Ishikawa (cell line): Measurements from ENCODE around the gene ATF6.

Experiments used
- CEBPB ChIP-seq: IDR thresholded peaks from 2 replicates; pipeline ENCODE4 v1.6.1; 2012
- CREB1 ChIP-seq: IDR thresholded peaks from 2 replicates; pipeline ENCODE4 v1.6.1; 2012; ENCODE audit warnings: low read depth
- EGR1 ChIP-seq: IDR thresholded peaks from 2 replicates; pipeline ENCODE4 v1.6.1; 2012
- EP300 ChIP-seq: IDR thresholded peaks from 2 replicates; pipeline ENCODE4 v1.6.1; 2012; ENCODE audit warnings: borderline replicate concordance
- NFIC ChIP-seq: IDR thresholded peaks from 2 replicates; pipeline ENCODE4 v1.6.1; 2012
- RAD21 ChIP-seq: IDR thresholded peaks from 2 replicates; pipeline ENCODE4 v1.6.1; 2012; ENCODE audit warnings: low read depth
- TAF1 ChIP-seq: IDR thresholded peaks from 2 replicates; pipeline ENCODE4 v1.6.1; 2012; ENCODE audit warnings: low read depth, mild to moderate bottlenecking
- TEAD4 ChIP-seq: IDR thresholded peaks from 2 replicates; pipeline ENCODE4 v1.6.1; 2012
- YY1 ChIP-seq: IDR thresholded peaks from 2 replicates; pipeline ENCODE4 v1.6.1; 2012; ENCODE audit warnings: low read depth
- TF ChIP-seq, protein P1 (sequence below): IDR thresholded peaks from 2 replicates; pipeline ENCODE4 v1.6.1; 2012; ENCODE audit warnings: low read depth, mild to moderate bottlenecking
- TF ChIP-seq, protein P2 (sequence below): IDR thresholded peaks from 2 replicates; pipeline ENCODE4 v1.6.1; 2012
- TF ChIP-seq, protein P3 (sequence below): IDR thresholded peaks from 2 replicates; pipeline ENCODE4 v1.6.1; 2012

DNA sequence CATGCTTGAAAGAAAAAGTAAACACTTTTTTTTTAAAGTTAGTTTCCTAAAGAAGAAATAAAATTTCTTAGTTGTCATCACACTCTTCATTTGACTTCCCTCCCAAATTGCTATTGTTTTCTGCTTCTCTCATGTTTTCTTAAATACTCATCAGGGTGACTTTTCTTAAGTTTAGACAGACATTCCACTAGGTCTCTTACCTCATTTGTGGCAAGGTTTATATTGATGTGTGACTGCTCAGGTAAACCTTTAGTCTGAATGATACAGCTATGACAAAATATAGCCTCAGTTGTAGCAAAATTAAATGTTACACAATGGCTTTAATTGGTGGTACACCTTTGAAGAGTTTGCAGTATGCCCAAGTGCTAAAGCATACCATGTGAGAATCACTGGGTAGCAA lies 78.6 kb downstream of the ATF6 start:
- no peak for TF ChIP-seq CEBPB
- TF ChIP-seq TEAD4, result no peak
- TF ChIP-seq, protein P1, sequence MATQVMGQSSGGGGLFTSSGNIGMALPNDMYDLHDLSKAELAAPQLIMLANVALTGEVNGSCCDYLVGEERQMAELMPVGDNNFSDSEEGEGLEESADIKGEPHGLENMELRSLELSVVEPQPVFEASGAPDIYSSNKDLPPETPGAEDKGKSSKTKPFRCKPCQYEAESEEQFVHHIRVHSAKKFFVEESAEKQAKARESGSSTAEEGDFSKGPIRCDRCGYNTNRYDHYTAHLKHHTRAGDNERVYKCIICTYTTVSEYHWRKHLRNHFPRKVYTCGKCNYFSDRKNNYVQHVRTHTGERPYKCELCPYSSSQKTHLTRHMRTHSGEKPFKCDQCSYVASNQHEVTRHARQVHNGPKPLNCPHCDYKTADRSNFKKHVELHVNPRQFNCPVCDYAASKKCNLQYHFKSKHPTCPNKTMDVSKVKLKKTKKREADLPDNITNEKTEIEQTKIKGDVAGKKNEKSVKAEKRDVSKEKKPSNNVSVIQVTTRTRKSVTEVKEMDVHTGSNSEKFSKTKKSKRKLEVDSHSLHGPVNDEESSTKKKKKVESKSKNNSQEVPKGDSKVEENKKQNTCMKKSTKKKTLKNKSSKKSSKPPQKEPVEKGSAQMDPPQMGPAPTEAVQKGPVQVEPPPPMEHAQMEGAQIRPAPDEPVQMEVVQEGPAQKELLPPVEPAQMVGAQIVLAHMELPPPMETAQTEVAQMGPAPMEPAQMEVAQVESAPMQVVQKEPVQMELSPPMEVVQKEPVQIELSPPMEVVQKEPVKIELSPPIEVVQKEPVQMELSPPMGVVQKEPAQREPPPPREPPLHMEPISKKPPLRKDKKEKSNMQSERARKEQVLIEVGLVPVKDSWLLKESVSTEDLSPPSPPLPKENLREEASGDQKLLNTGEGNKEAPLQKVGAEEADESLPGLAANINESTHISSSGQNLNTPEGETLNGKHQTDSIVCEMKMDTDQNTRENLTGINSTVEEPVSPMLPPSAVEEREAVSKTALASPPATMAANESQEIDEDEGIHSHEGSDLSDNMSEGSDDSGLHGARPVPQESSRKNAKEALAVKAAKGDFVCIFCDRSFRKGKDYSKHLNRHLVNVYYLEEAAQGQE, result no peak
- TF ChIP-seq EP300, result no peak
- TF ChIP-seq, protein P2, sequence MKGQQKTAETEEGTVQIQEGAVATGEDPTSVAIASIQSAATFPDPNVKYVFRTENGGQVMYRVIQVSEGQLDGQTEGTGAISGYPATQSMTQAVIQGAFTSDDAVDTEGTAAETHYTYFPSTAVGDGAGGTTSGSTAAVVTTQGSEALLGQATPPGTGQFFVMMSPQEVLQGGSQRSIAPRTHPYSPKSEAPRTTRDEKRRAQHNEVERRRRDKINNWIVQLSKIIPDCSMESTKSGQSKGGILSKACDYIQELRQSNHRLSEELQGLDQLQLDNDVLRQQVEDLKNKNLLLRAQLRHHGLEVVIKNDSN, result no peak
- TF ChIP-seq TAF1, result no peak
- TF ChIP-seq RAD21, result no peak
- no peak for TF ChIP-seq NFIC
- TF ChIP-seq, protein P3, sequence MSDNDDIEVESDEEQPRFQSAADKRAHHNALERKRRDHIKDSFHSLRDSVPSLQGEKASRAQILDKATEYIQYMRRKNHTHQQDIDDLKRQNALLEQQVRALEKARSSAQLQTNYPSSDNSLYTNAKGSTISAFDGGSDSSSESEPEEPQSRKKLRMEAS, result no peak
- TF ChIP-seq CREB1, result no peak
- no peak for TF ChIP-seq EGR1
- no peak for TF ChIP-seq YY1
